ENCODE data around the gene LGR6.

LGR6 gene

GRCh38 chr1:202235856-202236837 is 42.5 kb downstream of the LGR6 start (continued):
- TF ChIP-seq ZBTB26 (tag by site-specific recombination; optimal IDR thresholded peaks at IDR 0.05): no peak
- no peak for TF ChIP-seq ZNF274 (IDR thresholded peaks at IDR 0.05; ENCODE audit: low read length)
- TF ChIP-seq ZNF274 (tag by site-specific recombination; IDR thresholded peaks at IDR 0.05; ENCODE audit: borderline replicate concordance): no peak
- no peak for TF ChIP-seq ZNF521 (tag by site-specific recombination; IDR thresholded peaks at IDR 0.05)
- TF ChIP-seq ZFP37 (tag by site-specific recombination; IDR thresholded peaks at IDR 0.05): peak; percentile 70; the same call in 1 of the 2 replicates
- no peak for TF ChIP-seq GLI2 (tag by site-specific recombination; IDR thresholded peaks at IDR 0.05; ENCODE audit: borderline replicate concordance, low read depth)
- no peak for TF ChIP-seq ZNF501 (tag by site-specific recombination; IDR thresholded peaks at IDR 0.05)
- TF ChIP-seq ZNF214 (tag by site-specific recombination; IDR thresholded peaks at IDR 0.05; ENCODE audit: borderline replicate concordance): no peak
- 0 out of 2 replicates have a peak, but pooled peaks have one; percentile 12 for TF ChIP-seq ZNF692 (tag by site-specific recombination; IDR thresholded peaks at IDR 0.05)
- TF ChIP-seq ZNF626 (tag by site-specific recombination; IDR thresholded peaks at IDR 0.05): no peak
- TF ChIP-seq ZNF701 (tag by site-specific recombination; IDR thresholded peaks at IDR 0.05): no peak
- TF ChIP-seq ZFP69B (tag by site-specific recombination; IDR thresholded peaks at IDR 0.05): no peak
- TF ChIP-seq ZNF629 (tag by site-specific recombination; IDR thresholded peaks at IDR 0.05): peak; percentile 44; the same call in 1 of the 2 replicates
- peak; percentile 61; the same call in 1 of the 2 replicates for TF ChIP-seq ZNF561 (tag by site-specific recombination; IDR thresholded peaks at IDR 0.05; ENCODE audit: borderline replicate concordance)
- no peak for TF ChIP-seq ZNF223 (tag by site-specific recombination; IDR thresholded peaks at IDR 0.05)
- peak; percentile 26; the same call in 1 of the 2 replicates for TF ChIP-seq ZNF18 (tag by site-specific recombination; IDR thresholded peaks at IDR 0.05)
- peak; percentile 6; the same call in 1 of the 2 replicates for TF ChIP-seq ZNF76 (tag by site-specific recombination; IDR thresholded peaks at IDR 0.05; ENCODE audit: borderline replicate concordance, low read depth)
- TF ChIP-seq ZNF266 (tag by site-specific recombination; IDR thresholded peaks at IDR 0.05; ENCODE audit: low read depth): no peak
- no peak; the same call in 1 of the 2 replicates for TF ChIP-seq ZNF580 (tag by site-specific recombination; IDR thresholded peaks at IDR 0.05)
- TF ChIP-seq ZNF544 (tag by site-specific recombination; IDR thresholded peaks at IDR 0.05): no peak
- 0 out of 2 replicates have a peak, but pooled peaks have one; percentile 42 for TF ChIP-seq ZNF610 (tag by site-specific recombination; IDR thresholded peaks at IDR 0.05; ENCODE audit: borderline replicate concordance)
- TF ChIP-seq ZNF549 (tag by site-specific recombination; IDR thresholded peaks at IDR 0.05): no peak
- TF ChIP-seq ZFHX2 (tag by site-specific recombination; conservative IDR thresholded peaks at IDR 0.05): peak; percentile 40
- 0 out of 2 replicates have a peak, but pooled peaks have one; percentile 14 for TF ChIP-seq ATF2 (tag by site-specific recombination; IDR thresholded peaks at IDR 0.05; ENCODE audit: low read depth)
- 0 out of 2 replicates have a peak, but pooled peaks have one; percentile 14 for TF ChIP-seq ZNF639 (tag by site-specific recombination; IDR thresholded peaks at IDR 0.05)
- TF ChIP-seq ZNF292 (tag by site-specific recombination; IDR thresholded peaks at IDR 0.05; ENCODE audit: borderline replicate concordance, low read depth): no peak
- peak; percentile 81 for TF ChIP-seq WT1 (tag by site-specific recombination; IDR thresholded peaks at IDR 0.05)
